Caco-2 (cell line): ENCODE data around the gene USP25. TPM values are rescaled to one million over a fixed set of nuclear protein-coding genes. Genes with fewer than 3 reads are reported as not detected.

Experiments used
- BruUV-seq: library from RNA; stranded (reverse); fragments of 400-500 nt; replicated peaks from 2 replicates; lab custom pipeline; 2021; lab: Mats Ljungman, UMichigan
- CTCF ChIA-PET: fragments of 300-600 bp; sonication (Branson Sonifier 250); formaldehyde crosslinking; loops from one replicate; lab custom pipeline; 2022; ENCODE audit warnings: antibody characterized with exemption; lab: Charles Lee
- POLR2A ChIA-PET: fragments of 300-600 bp; sonication (Branson Sonifier 250); formaldehyde crosslinking; loops from one replicate; lab custom pipeline; 2022; ENCODE audit warnings: antibody characterized with exemption; lab: Charles Lee
- DNase-seq, 2 experiments: peaks; one replicate each; pipeline versions ENCODE4 v3.0.0 to v3.0.0-alpha.2; 2020 to 2022
- H3K27me3 ChIP-seq: replicated peaks from 2 replicates; pipeline ENCODE4 v1.6.0; 2011; ENCODE audit warnings: low read length; ENCODE audit not compliant: control insufficient read depth, insufficient read depth
- H3K36me3 ChIP-seq: 2 replicates; pipeline ENCODE4 v1.5.1; 2011; ENCODE audit warnings: low read length; ENCODE audit not compliant: control insufficient read depth, insufficient read depth
- H3K4me1 ChIP-seq: fragments of 250-450 bp; sonication (Bioruptor Pico); 2 replicates; pipeline ENCODE4 v1.5.1; 2020; ENCODE audit warnings: mild to moderate bottlenecking
- H3K4me3 ChIP-seq: 2 replicates; pipeline ENCODE4 v1.5.1; 2011; ENCODE audit warnings: low read depth, mild to moderate bottlenecking, control low read depth, low read length
- H3K9me3 ChIP-seq: fragments of 250-450 bp; sonication (Bioruptor Pico); 2 replicates; pipeline ENCODE4 v1.5.1; 2020; ENCODE audit warnings: mild to moderate bottlenecking, moderate library complexity
- H3K27ac Mint-ChIP-seq: one replicate; pipeline ENCODE4 v1.8.0; 2022; ENCODE audit warnings: mixed read lengths; ENCODE audit not compliant: unreplicated experiment
- H3K27me3 Mint-ChIP-seq: one replicate; pipeline ENCODE4 v1.8.0; 2022; ENCODE audit warnings: mixed read lengths; ENCODE audit not compliant: insufficient read depth, unreplicated experiment
- H3K36me3 Mint-ChIP-seq: one replicate; pipeline ENCODE4 v1.8.0; 2022; ENCODE audit warnings: mild to moderate bottlenecking, mixed read lengths; ENCODE audit not compliant: insufficient read depth, unreplicated experiment
- H3K4me1 Mint-ChIP-seq: one replicate; pipeline ENCODE4 v1.8.0; 2022; ENCODE audit warnings: low read depth, mixed read lengths; ENCODE audit not compliant: unreplicated experiment
- H3K4me3 Mint-ChIP-seq: one replicate; pipeline ENCODE4 v1.8.0; 2022; ENCODE audit warnings: mild to moderate bottlenecking, moderate library complexity, mixed read lengths; ENCODE audit not compliant: unreplicated experiment
- H3K9me3 Mint-ChIP-seq: one replicate; pipeline ENCODE4 v1.8.0; 2022; ENCODE audit warnings: mixed read lengths; ENCODE audit not compliant: unreplicated experiment
- intact Hi-C: fragments of 100-400 bp; cut with micrococcal nuclease; formaldehyde crosslinking; loops from one replicate; pipeline ENCODE4 v1.10.0; 2022; ENCODE audit not compliant: unreplicated experiment
- total RNA-seq: library from RNA; stranded (reverse); gene quantifications from 2 replicates; pipeline ENCODE4 v1.2.3, GENCODE V29; 2022
- TF ChIP-seq, protein P1 (sequence below), 2 experiments: fragments of 200-600 bp in 1 of 2; IDR thresholded peaks; 1 replicate in 1 of 2; 2 replicates in 1 of 2; pipeline versions ENCODE4 v1.5.1 to v1.8.0; 2011 to 2022; ENCODE audit warnings: antibody characterized with exemption in 1 of 2, control low read depth in 1 of 2, inconsistent platforms in 1 of 2, low read depth in 1 of 2, low read length in 1 of 2, mild to moderate bottlenecking in 1 of 2, moderate library complexity in 1 of 2; ENCODE audit not compliant: insufficient read depth in 1 of 2, severe bottlenecking in 1 of 2, unreplicated experiment in 1 of 2

Gene USP25
- total RNA-seq, 1 experiment from 2014 or later, result 44.3 TPM

DNA sequence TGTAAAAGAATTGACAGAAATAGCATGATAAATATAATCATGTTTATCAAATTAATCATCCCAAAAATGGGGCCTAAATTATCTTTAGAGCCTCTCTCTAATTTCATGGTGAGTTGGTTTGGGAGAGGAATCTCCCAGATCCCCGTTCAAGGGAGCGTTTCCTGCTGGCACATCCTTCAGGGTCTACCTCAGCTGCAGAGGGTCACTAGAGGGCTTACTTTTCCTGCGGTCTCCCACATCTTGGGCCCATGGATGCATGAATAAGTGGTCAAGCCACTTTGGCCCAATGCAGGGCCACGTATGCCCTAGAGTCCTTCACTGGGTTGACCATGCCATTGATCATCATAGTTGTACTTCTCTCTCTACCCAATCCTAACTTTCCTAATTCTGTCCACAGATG is 164.1 kb downstream of the USP25 start:
- Histone ChIP-seq H3K9me3 (peaks cover 7% of the 10 kb centered on the region; the same call in 1 of the 2 replicates), H3K36me3 (no peaks in the 10 kb centered on the region), H3K4me1 (no peaks in the 10 kb centered on the region), H3K4me3 (no peak overlapping the region), H3K27me3 (no peaks in the 10 kb centered on the region)
- intact Hi-C loops, result loop anchor here (5.0 kb wide), 1 partner anchor 438 kb away; no protein-coding TSS in a partner anchor
- no peaks in the 10 kb centered on the region for H3K4me1 Mint-ChIP-seq
- TF ChIP-seq, protein P1, sequence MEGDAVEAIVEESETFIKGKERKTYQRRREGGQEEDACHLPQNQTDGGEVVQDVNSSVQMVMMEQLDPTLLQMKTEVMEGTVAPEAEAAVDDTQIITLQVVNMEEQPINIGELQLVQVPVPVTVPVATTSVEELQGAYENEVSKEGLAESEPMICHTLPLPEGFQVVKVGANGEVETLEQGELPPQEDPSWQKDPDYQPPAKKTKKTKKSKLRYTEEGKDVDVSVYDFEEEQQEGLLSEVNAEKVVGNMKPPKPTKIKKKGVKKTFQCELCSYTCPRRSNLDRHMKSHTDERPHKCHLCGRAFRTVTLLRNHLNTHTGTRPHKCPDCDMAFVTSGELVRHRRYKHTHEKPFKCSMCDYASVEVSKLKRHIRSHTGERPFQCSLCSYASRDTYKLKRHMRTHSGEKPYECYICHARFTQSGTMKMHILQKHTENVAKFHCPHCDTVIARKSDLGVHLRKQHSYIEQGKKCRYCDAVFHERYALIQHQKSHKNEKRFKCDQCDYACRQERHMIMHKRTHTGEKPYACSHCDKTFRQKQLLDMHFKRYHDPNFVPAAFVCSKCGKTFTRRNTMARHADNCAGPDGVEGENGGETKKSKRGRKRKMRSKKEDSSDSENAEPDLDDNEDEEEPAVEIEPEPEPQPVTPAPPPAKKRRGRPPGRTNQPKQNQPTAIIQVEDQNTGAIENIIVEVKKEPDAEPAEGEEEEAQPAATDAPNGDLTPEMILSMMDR (IDR thresholded peaks at IDR 0.05; ENCODE audit: insufficient read depth in 1 of 2, low read depth in 1 of 2, low read length in 1 of 2, severe bottlenecking in 1 of 2, unreplicated experiment in 1 of 2), result no peak
- H3K4me3 Mint-ChIP-seq, result no peak overlapping the region
- POLR2A ChIA-PET, result no interaction called here
- CTCF ChIA-PET, result no interaction called here
- H3K36me3 Mint-ChIP-seq, result peaks cover 36% of the 10 kb centered on the region
- peaks cover 22% of the 10 kb centered on the region for H3K9me3 Mint-ChIP-seq
- H3K27me3 Mint-ChIP-seq, result no peaks in the 10 kb centered on the region
- DNase-seq, result no peak
- no peak overlapping the region for H3K27ac Mint-ChIP-seq
- no TSS peak for BruUV-seq

DNA sequence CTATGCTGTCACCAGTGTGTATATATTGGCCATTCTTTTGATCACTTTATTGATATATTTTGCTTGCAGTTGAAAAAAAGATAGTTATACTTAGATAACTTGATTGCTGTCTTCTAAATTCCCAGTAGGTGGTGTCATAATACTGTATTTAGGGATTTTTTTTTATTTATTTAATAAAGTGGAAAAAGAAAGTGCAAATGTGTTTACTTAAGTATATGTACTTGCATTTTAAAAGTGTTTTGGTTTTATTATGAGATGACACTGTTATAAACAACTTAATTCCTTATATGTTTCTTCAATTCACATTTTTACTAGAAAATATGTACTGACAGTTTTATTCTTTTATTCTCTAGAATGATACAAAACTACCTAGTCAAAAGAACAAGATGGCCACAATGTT is 164.8 kb downstream of the USP25 start:
- CTCF ChIA-PET, result no interaction called here
- no peaks in the 10 kb centered on the region for H3K27me3 Mint-ChIP-seq
- peaks cover 7% of the 10 kb centered on the region; the same call in 1 of the 2 replicates for H3K9me3 ChIP-seq
- H3K27ac Mint-ChIP-seq, result no peak overlapping the region
- no peak overlapping the region for H3K4me3 Mint-ChIP-seq
- BruUV-seq, result no TSS peak
- no peak overlapping the region for H3K4me3 ChIP-seq
- peaks cover 29% of the 10 kb centered on the region for H3K9me3 Mint-ChIP-seq
- intact Hi-C loops, result loop anchor here (5.0 kb wide), 1 partner anchor 438 kb away; no protein-coding TSS in a partner anchor
- no peaks in the 10 kb centered on the region for H3K27me3 ChIP-seq
- DNase-seq, result no peak
- TF ChIP-seq, protein P1 (IDR thresholded peaks at IDR 0.05; ENCODE audit: insufficient read depth in 1 of 2, low read depth in 1 of 2, low read length in 1 of 2, severe bottlenecking in 1 of 2, unreplicated experiment in 1 of 2), result no peak
- H3K36me3 ChIP-seq, result no peaks in the 10 kb centered on the region
- no peaks in the 10 kb centered on the region for H3K4me1 ChIP-seq
- H3K4me1 Mint-ChIP-seq, result no peaks in the 10 kb centered on the region
- POLR2A ChIA-PET, result no interaction called here
- peaks cover 35% of the 10 kb centered on the region for H3K36me3 Mint-ChIP-seq

DNA sequence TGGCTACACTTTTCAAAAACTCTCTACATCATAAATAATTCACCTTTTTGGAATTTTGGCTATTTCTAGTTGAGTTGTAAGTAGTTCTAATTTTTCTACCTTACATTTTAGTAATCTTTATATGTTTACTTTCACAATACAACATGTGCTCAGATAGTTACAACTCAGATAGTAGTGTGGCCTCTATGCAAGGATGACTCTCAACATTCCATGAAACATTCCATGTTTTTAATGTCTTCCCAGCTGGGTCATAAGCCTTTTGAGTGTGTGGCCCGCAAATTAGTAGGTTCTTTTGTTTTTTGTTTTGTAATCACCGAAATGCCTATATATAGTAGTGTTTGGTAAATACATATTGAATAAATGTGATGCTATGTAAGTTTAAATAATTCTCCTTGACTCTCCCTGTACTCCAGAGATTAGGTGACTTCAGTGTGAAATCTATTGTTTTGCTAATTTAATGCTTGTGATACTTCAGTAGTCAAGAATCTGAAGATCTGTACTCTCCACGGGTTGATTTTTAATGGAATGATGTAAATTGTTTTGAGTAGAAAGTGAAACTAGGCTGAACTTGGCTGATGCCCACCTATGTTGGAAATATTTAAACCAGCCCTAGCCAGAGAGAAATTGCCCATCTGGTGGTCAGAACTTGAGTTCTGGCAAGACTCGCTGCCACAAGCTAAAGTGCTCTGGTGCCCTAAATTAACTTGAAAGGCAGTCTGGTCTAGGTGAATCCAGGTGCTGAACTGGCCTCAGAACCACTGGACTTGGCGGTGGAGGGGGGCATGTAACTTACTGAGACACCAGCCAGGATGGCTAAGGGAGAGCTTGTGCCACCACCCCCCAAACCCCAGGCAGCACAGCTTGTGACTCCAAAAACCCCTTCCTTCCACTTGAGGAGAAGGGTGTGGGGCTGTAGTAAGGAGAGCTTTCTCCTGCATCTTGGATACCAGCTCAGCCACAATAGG is 165.6 kb downstream of the USP25 start:
- TF ChIP-seq, protein P1 (IDR thresholded peaks at IDR 0.05; ENCODE audit: insufficient read depth in 1 of 2, low read depth in 1 of 2, low read length in 1 of 2, severe bottlenecking in 1 of 2, unreplicated experiment in 1 of 2), result no peak
- no peak for DNase-seq
- no peaks in the 10 kb centered on the region for H3K27me3 ChIP-seq
- no peaks in the 10 kb centered on the region for H3K4me1 ChIP-seq
- H3K36me3 ChIP-seq, result no peaks in the 10 kb centered on the region
- Mint-ChIP-seq H3K4me3 (no peak overlapping the region), H3K27me3 (no peaks in the 10 kb centered on the region), H3K36me3 (peaks cover 41% of the 10 kb centered on the region), H3K4me1 (no peaks in the 10 kb centered on the region), H3K27ac (no peak overlapping the region), H3K9me3 (peaks cover 37% of the 10 kb centered on the region)
- CTCF ChIA-PET, result no interaction called here
- no TSS peak for BruUV-seq
- POLR2A ChIA-PET, result no interaction called here
- intact Hi-C loops, result no loop called here
- H3K4me3 ChIP-seq, result no peak overlapping the region
- H3K9me3 ChIP-seq, result peaks cover 7% of the 10 kb centered on the region; the same call in 1 of the 2 replicates
